Hepatocyte (in vitro differentiated cells): ENCODE data around the gene MDP1. TPM values are rescaled to one million over a fixed set of nuclear protein-coding genes. Genes with fewer than 3 reads are reported as not detected.

Source experiments
- DNase-seq: peaks from one replicate; pipeline ENCODE4 v3.0.0-alpha.2; 2016; ENCODE audit warnings: low spot score
- H2AFZ ChIP-seq: fragments of 200-600 bp; sonication (generic); 2 replicates; pipeline ENCODE4 v1.6.0; 2016; ENCODE audit warnings: antibody characterized with exemption, mild to moderate bottlenecking
- H3K27ac ChIP-seq: fragments of 200-600 bp; sonication (generic); 2 replicates; pipeline ENCODE4 v1.5.1; 2016; ENCODE audit warnings: mild to moderate bottlenecking
- H3K27me3 ChIP-seq: fragments of 200-600 bp; sonication (generic); 2 replicates; pipeline ENCODE4 v1.6.1; 2016
- H3K36me3 ChIP-seq: fragments of 200-600 bp; sonication (generic); replicated peaks from 2 replicates; pipeline ENCODE4 v1.5.1; 2016; ENCODE audit warnings: low read depth; ENCODE audit not compliant: insufficient read depth
- H3K4me1 ChIP-seq: fragments of 200-600 bp; sonication (generic); 2 replicates; pipeline ENCODE4 v1.5.1; 2016; ENCODE audit warnings: mild to moderate bottlenecking, moderate library complexity; ENCODE audit not compliant: insufficient read depth
- H3K4me2 ChIP-seq: fragments of 200-600 bp; sonication (generic); 2 replicates; pipeline ENCODE4 v1.6.0; 2016
- H3K4me3 ChIP-seq: fragments of 200-600 bp; sonication (generic); 2 replicates; pipeline ENCODE4 v1.5.1; 2016; ENCODE audit warnings: mild to moderate bottlenecking
- H3K79me2 ChIP-seq: fragments of 200-600 bp; sonication (generic); 2 replicates; pipeline ENCODE4 v1.6.0; 2017; ENCODE audit warnings: mild to moderate bottlenecking
- H3K9me2 ChIP-seq: fragments of 200-600 bp; sonication (generic); replicated peaks from 2 replicates; pipeline ENCODE4 v1.6.0; 2017; ENCODE audit warnings: mild to moderate bottlenecking; ENCODE audit not compliant: insufficient read depth
- H3K9me3 ChIP-seq: fragments of 200-600 bp; sonication (generic); 2 replicates; pipeline ENCODE4 v1.5.1; 2016; ENCODE audit warnings: low read depth, mild to moderate bottlenecking
- H4K20me1 ChIP-seq: fragments of 200-600 bp; sonication (generic); 2 replicates; pipeline ENCODE4 v1.6.0; 2016; ENCODE audit warnings: mild to moderate bottlenecking; ENCODE audit not compliant: insufficient read depth, poor library complexity, severe bottlenecking
- EZH2 ChIP-seq: fragments of 200-600 bp; sonication (generic); IDR thresholded peaks from 2 replicates; pipeline ENCODE4 v1.6.1; 2016; ENCODE audit warnings: antibody characterized with exemption, mild to moderate bottlenecking, borderline replicate concordance
- EZH2phosphoT487 ChIP-seq: fragments of 200-600 bp; sonication (generic); IDR thresholded peaks from one replicate; pipeline ENCODE4 v1.6.1; 2018; ENCODE audit warnings: antibody characterized with exemption, mild to moderate bottlenecking, low read depth, moderate library complexity; ENCODE audit not compliant: unreplicated experiment, severe bottlenecking
- WGBS: methylation state at CpG from one replicate; pipeline ENCODE4 v1.1.6; 2016; ENCODE audit warnings: low lambda C conversion rate; ENCODE audit errors: missing lambda C conversion rate; 5-methylcytosine and 5-hydroxymethylcytosine counted together
- polyA plus RNA-seq: library from polyadenylated mRNA; unstranded; fragments of >200 nt; fragmentation: Nextera tagmentation; extraction: Ambion mirVana; gene quantifications from 2 replicates; pipeline ENCODE4 v1.2.1, GENCODE V29; 2016
- small RNA-seq: library from RNA; depleted of rRNA; stranded (forward); fragments of <200 nt; gene quantifications from one replicate; pipeline ENCODE3, GENCODE V24; 2014
- total RNA-seq: library from RNA; depleted of rRNA; stranded (reverse); fragments of >200 nt; gene quantifications from 2 replicates; pipeline ENCODE4 v1.2.3, GENCODE V29; 2014
- TF ChIP-seq, protein P1 (sequence below): fragments of 200-600 bp; sonication (generic); IDR thresholded peaks from 2 replicates; pipeline ENCODE4 v1.5.1; 2016; ENCODE audit warnings: antibody characterized with exemption, mild to moderate bottlenecking; ENCODE audit not compliant: poor library complexity

The MDP1 gene
- total and polyA plus RNA-seq, 2 experiments from 2014 or later, result 8.0 to 16.1 TPM

DNA sequence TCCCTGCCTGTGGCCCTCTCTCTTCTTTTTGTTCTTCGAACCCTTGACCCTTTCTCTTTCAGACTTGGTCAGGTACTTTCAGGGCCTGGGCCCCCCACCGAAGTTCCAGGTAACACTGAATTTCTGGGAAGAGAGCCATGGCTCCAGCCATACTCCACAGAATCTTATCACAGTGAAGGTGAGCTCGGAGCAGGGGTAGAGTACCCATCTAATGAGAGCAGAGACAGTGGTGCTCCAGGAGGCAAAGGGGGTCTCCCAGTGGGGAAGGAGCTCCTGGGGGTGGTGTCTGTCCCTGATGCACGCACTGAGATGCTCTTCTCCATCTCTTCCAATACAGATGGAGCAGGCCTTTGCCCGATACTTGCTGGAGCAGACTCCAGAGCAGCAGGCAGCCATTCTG is 50.1 kb downstream of the MDP1 start:
- H3K4me2 ChIP-seq, result no peak overlapping the region
- no peaks in the 10 kb centered on the region for H3K27me3 ChIP-seq
- TF ChIP-seq EZH2, result no peak
- TF ChIP-seq, protein P1, sequence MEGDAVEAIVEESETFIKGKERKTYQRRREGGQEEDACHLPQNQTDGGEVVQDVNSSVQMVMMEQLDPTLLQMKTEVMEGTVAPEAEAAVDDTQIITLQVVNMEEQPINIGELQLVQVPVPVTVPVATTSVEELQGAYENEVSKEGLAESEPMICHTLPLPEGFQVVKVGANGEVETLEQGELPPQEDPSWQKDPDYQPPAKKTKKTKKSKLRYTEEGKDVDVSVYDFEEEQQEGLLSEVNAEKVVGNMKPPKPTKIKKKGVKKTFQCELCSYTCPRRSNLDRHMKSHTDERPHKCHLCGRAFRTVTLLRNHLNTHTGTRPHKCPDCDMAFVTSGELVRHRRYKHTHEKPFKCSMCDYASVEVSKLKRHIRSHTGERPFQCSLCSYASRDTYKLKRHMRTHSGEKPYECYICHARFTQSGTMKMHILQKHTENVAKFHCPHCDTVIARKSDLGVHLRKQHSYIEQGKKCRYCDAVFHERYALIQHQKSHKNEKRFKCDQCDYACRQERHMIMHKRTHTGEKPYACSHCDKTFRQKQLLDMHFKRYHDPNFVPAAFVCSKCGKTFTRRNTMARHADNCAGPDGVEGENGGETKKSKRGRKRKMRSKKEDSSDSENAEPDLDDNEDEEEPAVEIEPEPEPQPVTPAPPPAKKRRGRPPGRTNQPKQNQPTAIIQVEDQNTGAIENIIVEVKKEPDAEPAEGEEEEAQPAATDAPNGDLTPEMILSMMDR, result no peak
- TF ChIP-seq EZH2phosphoT487, result no peak
- H2AFZ ChIP-seq, result no peak overlapping the region
- H4K20me1 ChIP-seq, result peaks cover 5% of the 10 kb centered on the region
- H3K27ac ChIP-seq, result no peak overlapping the region
- peaks cover 25% of the 10 kb centered on the region for H3K79me2 ChIP-seq
- H3K36me3 ChIP-seq, result no peaks in the 10 kb centered on the region
- 98% methylated on average over 5 of the region's 5 CpGs for WGBS
- no peaks in the 10 kb centered on the region for H3K9me2 ChIP-seq
- no peaks in the 10 kb centered on the region for H3K9me3 ChIP-seq
- H3K4me3 ChIP-seq, result no peak overlapping the region
- H3K4me1 ChIP-seq, result peaks cover 13% of the 10 kb centered on the region
- DNase-seq, result no peak

DNA sequence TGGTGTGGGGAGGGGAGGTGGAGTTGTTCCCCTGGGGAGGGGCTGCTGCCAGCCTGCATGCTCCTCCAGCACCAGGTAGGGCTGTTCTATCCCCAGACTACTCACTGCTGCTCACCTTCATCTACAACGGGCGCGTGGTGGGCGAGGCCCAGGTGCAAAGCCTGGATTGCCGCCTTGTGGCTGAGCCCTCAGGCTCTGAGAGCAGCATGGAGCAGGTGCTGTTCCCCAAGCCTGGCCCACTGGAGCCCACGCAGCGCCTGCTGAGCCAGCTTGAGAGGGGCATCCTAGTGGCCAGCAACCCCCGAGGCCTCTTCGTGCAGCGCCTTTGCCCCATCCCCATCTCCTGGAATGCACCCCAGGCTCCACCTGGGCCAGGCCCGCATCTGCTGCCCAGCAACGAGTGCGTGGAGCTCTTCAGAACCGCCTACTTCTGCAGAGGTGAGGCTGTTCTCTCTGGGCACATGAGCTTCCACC is 51.3 kb downstream of the MDP1 start:
- peaks cover 5% of the 10 kb centered on the region for H4K20me1 ChIP-seq
- no peaks in the 10 kb centered on the region for H3K27me3 ChIP-seq
- WGBS, result 94% methylated on average over 14 of the region's 14 CpGs
- H2AFZ ChIP-seq, result no peak overlapping the region
- TF ChIP-seq EZH2phosphoT487 (no peak), EZH2 (no peak)
- TF ChIP-seq, protein P1, result no peak
- peaks cover 25% of the 10 kb centered on the region for H3K79me2 ChIP-seq
- no peak overlapping the region for H3K4me3 ChIP-seq
- no peak overlapping the region for H3K27ac ChIP-seq
- peaks cover 16% of the 10 kb centered on the region for H3K4me1 ChIP-seq
- no peak overlapping the region for H3K4me2 ChIP-seq
- H3K9me2 ChIP-seq, result no peaks in the 10 kb centered on the region
- DNase-seq, result no peak
- no peaks in the 10 kb centered on the region for H3K9me3 ChIP-seq
- no peaks in the 10 kb centered on the region for H3K36me3 ChIP-seq

Small RNAs within 50 kb of the gene (small RNA-seq; reads per million reads assigned to genes)
- gene AL136295.4, result not detected
- not detected for gene CHMP4A
- 0.09 reads per million for gene IPO4
- not detected for gene IRF9
- not detected for gene MDP1

Other genes with a start within 250 kb of the MDP1 start
Only the 30 nearest of the 34 such genes appear.
- gene CARMIL3, start 164.1 kb downstream of the MDP1 start, total RNA-seq, result 0.37 and 0.40 TPM in 2 replicates
- 0.46 TPM in 1 of 2 replicates, not detected in the other for gene CARMIL3, start 164.1 kb downstream of the MDP1 start, polyA plus RNA-seq
- gene CPNE6, start 144.5 kb downstream of the MDP1 start, total RNA-seq, result not detected in 2 replicates
- not detected in 2 replicates for gene CPNE6, start 144.5 kb downstream of the MDP1 start, polyA plus RNA-seq
- 68.7 and 76.5 TPM in 2 replicates for gene PCK2, start 121.8 kb downstream of the MDP1 start, total RNA-seq
- gene PCK2, start 121.8 kb downstream of the MDP1 start, polyA plus RNA-seq, result 75.0 and 88.8 TPM in 2 replicates
- 78.9 and 85.4 TPM in 2 replicates for gene DCAF11, start 101.3 kb downstream of the MDP1 start, total RNA-seq
- 50.3 and 55.6 TPM in 2 replicates for gene DCAF11, start 101.3 kb downstream of the MDP1 start, polyA plus RNA-seq
- 1.2 and 4.8 TPM in 2 replicates for gene NRL, start 101.1 kb downstream of the MDP1 start, total RNA-seq
- gene NRL, start 101.1 kb downstream of the MDP1 start, polyA plus RNA-seq, result 2.4 and 3.3 TPM in 2 replicates
- 0.24 and 1.0 TPM in 2 replicates for gene FITM1, start 85.4 kb downstream of the MDP1 start, total RNA-seq
- 0.62 and 2.2 TPM in 2 replicates for gene FITM1, start 85.4 kb downstream of the MDP1 start, polyA plus RNA-seq
- 123 and 134 TPM in 2 replicates for gene PSME1, start 79.9 kb downstream of the MDP1 start, total RNA-seq
- gene PSME1, start 79.9 kb downstream of the MDP1 start, polyA plus RNA-seq, result 202 and 238 TPM in 2 replicates
- gene EMC9, start 74.5 kb downstream of the MDP1 start, total RNA-seq, result 13.8 TPM in 2 replicates
- 32.2 and 34.1 TPM in 2 replicates for gene EMC9, start 74.5 kb downstream of the MDP1 start, polyA plus RNA-seq
- 62.7 and 75.5 TPM in 2 replicates for gene PSME2, start 69.5 kb downstream of the MDP1 start, total RNA-seq
- gene PSME2, start 69.5 kb downstream of the MDP1 start, polyA plus RNA-seq, result 178 and 189 TPM in 2 replicates
- 27.8 and 35.0 TPM in 2 replicates for gene RNF31, start 68.6 kb downstream of the MDP1 start, total RNA-seq
- 27.3 and 29.7 TPM in 2 replicates for gene RNF31, start 68.6 kb downstream of the MDP1 start, polyA plus RNA-seq
- gene IRF9, start 54.8 kb downstream of the MDP1 start, total RNA-seq, result 33.7 and 42.7 TPM in 2 replicates
- 66.9 and 79.5 TPM in 2 replicates for gene IRF9, start 54.8 kb downstream of the MDP1 start, polyA plus RNA-seq
- gene REC8, start 44.0 kb downstream of the MDP1 start, total RNA-seq, result 28.5 and 44.8 TPM in 2 replicates
- gene REC8, start 44.0 kb downstream of the MDP1 start, polyA plus RNA-seq, result 170 and 193 TPM in 2 replicates
- gene IPO4, start 27.2 kb downstream of the MDP1 start, total RNA-seq, result 18.7 and 19.5 TPM in 2 replicates
- gene IPO4, start 27.2 kb downstream of the MDP1 start, polyA plus RNA-seq, result 19.0 and 26.4 TPM in 2 replicates
- gene TM9SF1, start 20.6 kb downstream of the MDP1 start, total RNA-seq, result 68.1 and 75.4 TPM in 2 replicates
- gene TM9SF1, start 20.6 kb downstream of the MDP1 start, polyA plus RNA-seq, result 84.0 and 86.1 TPM in 2 replicates
- gene TSSK4, start 10.4 kb downstream of the MDP1 start, total RNA-seq, result 0.84 TPM in 1 of 2 replicates, not detected in the other
- gene TSSK4, start 10.4 kb downstream of the MDP1 start, polyA plus RNA-seq, result 0.74 and 1.4 TPM in 2 replicates
- 25.6 and 40.8 TPM in 2 replicates for gene CHMP4A, start 2.6 kb downstream of the MDP1 start, total RNA-seq
- 73.6 and 106 TPM in 2 replicates for gene CHMP4A, start 2.6 kb downstream of the MDP1 start, polyA plus RNA-seq
- 158 and 162 TPM in 2 replicates for gene NEDD8, start 16.3 kb upstream of the MDP1 start, total RNA-seq
- gene NEDD8, start 16.3 kb upstream of the MDP1 start, polyA plus RNA-seq, result 326 TPM in 2 replicates
- 70.2 and 83.4 TPM in 2 replicates for gene GMPR2, start 16.9 kb upstream of the MDP1 start, total RNA-seq
- gene GMPR2, start 16.9 kb upstream of the MDP1 start, polyA plus RNA-seq, result 62.4 and 69.6 TPM in 2 replicates
- 34.0 and 36.5 TPM in 2 replicates for gene TINF2, start 26.6 kb upstream of the MDP1 start, total RNA-seq
- 39.6 and 42.5 TPM in 2 replicates for gene TINF2, start 26.6 kb upstream of the MDP1 start, polyA plus RNA-seq
- 0.33 and 0.56 TPM in 2 replicates for gene TGM1, start 47.1 kb upstream of the MDP1 start, total RNA-seq
- 1.5 and 1.9 TPM in 2 replicates for gene TGM1, start 47.1 kb upstream of the MDP1 start, polyA plus RNA-seq
- 13.0 and 18.2 TPM in 2 replicates for gene RABGGTA, start 55.5 kb upstream of the MDP1 start, total RNA-seq
- gene RABGGTA, start 55.5 kb upstream of the MDP1 start, polyA plus RNA-seq, result 36.0 and 52.1 TPM in 2 replicates
- gene DHRS1, start 83.7 kb upstream of the MDP1 start, total RNA-seq, result 23.0 and 29.9 TPM in 2 replicates
- gene DHRS1, start 83.7 kb upstream of the MDP1 start, polyA plus RNA-seq, result 39.5 and 55.9 TPM in 2 replicates
- gene NOP9, start 83.8 kb upstream of the MDP1 start, total RNA-seq, result 12.5 and 13.2 TPM in 2 replicates
- gene NOP9, start 83.8 kb upstream of the MDP1 start, polyA plus RNA-seq, result 2.4 and 3.7 TPM in 2 replicates
- gene CIDEB, start 91.9 kb upstream of the MDP1 start, total RNA-seq, result 43.0 and 56.9 TPM in 2 replicates
- 46.3 and 59.9 TPM in 2 replicates for gene CIDEB, start 91.9 kb upstream of the MDP1 start, polyA plus RNA-seq
- 3.3 and 3.6 TPM in 2 replicates for gene LTB4R2, start 94.1 kb upstream of the MDP1 start, total RNA-seq
- 0.56 and 0.92 TPM in 2 replicates for gene LTB4R2, start 94.1 kb upstream of the MDP1 start, polyA plus RNA-seq
- 4.2 and 5.1 TPM in 2 replicates for gene LTB4R, start 95.4 kb upstream of the MDP1 start, total RNA-seq
- gene LTB4R, start 95.4 kb upstream of the MDP1 start, polyA plus RNA-seq, result 3.6 and 6.2 TPM in 2 replicates
- gene ADCY4, start 119.0 kb upstream of the MDP1 start, total RNA-seq, result 0.63 and 1.4 TPM in 2 replicates
- gene ADCY4, start 119.0 kb upstream of the MDP1 start, polyA plus RNA-seq, result 1.3 and 4.1 TPM in 2 replicates
- gene RIPK3, start 123.9 kb upstream of the MDP1 start, total RNA-seq, result 4.8 and 9.1 TPM in 2 replicates
- gene RIPK3, start 123.9 kb upstream of the MDP1 start, polyA plus RNA-seq, result 7.0 and 7.4 TPM in 2 replicates
- gene NFATC4, start 152.1 kb upstream of the MDP1 start, total RNA-seq, result 37.8 and 45.0 TPM in 2 replicates
- 68.8 and 84.5 TPM in 2 replicates for gene NFATC4, start 152.1 kb upstream of the MDP1 start, polyA plus RNA-seq
- 41.7 and 56.5 TPM in 2 replicates for gene NYNRIN, start 182.9 kb upstream of the MDP1 start, total RNA-seq
- gene NYNRIN, start 182.9 kb upstream of the MDP1 start, polyA plus RNA-seq, result 34.4 and 34.5 TPM in 2 replicates